AG04449 (cell line): ENCODE data around the gene CCDC152.

ENCODE experiments used
- CTCF ChIA-PET: fragments of 350-600 bp; formaldehyde crosslinking; extraction: SDS; loops from one replicate; lab custom pipeline; 2021; ENCODE audit warnings: antibody characterized with exemption; lab: Yijun Ruan, JAX
- POLR2A ChIA-PET: fragments of 400-600, 350-600 bp; formaldehyde crosslinking; extraction: SDS; loops from one replicate; lab custom pipeline; 2020; ENCODE audit warnings: antibody characterized with exemption, inconsistent platforms; lab: Yijun Ruan, JAX
- DNase-seq: peaks from one replicate; pipeline ENCODE4 v3.0.0-alpha.2; 2010; ENCODE audit warnings: low read depth, low spot score
- H3K4me3 ChIP-seq: 2 replicates; pipeline ENCODE4 v1.5.1; 2011; ENCODE audit warnings: low read depth, mild to moderate bottlenecking, control low read depth, low read length
- TF ChIP-seq, protein P1 (sequence below): IDR thresholded peaks from one replicate; pipeline ENCODE4 v1.5.1; 2011; ENCODE audit warnings: mild to moderate bottlenecking, moderate library complexity, low read length, control low read depth, inconsistent platforms; ENCODE audit not compliant: insufficient read depth; ENCODE audit errors: missing control alignments

CCDC152 gene

GRCh38 chr5:42848545-42848944 is 91.9 kb downstream of the CCDC152 start:
- H3K4me3 ChIP-seq: no peak overlapping the region
- no peak for DNase-seq
- ChIA-PET CTCF (no interaction called here), POLR2A (no interaction called here)
- TF ChIP-seq, protein P1, sequence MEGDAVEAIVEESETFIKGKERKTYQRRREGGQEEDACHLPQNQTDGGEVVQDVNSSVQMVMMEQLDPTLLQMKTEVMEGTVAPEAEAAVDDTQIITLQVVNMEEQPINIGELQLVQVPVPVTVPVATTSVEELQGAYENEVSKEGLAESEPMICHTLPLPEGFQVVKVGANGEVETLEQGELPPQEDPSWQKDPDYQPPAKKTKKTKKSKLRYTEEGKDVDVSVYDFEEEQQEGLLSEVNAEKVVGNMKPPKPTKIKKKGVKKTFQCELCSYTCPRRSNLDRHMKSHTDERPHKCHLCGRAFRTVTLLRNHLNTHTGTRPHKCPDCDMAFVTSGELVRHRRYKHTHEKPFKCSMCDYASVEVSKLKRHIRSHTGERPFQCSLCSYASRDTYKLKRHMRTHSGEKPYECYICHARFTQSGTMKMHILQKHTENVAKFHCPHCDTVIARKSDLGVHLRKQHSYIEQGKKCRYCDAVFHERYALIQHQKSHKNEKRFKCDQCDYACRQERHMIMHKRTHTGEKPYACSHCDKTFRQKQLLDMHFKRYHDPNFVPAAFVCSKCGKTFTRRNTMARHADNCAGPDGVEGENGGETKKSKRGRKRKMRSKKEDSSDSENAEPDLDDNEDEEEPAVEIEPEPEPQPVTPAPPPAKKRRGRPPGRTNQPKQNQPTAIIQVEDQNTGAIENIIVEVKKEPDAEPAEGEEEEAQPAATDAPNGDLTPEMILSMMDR: no peak

- CTCF ChIA-PET: no interaction called here
- TF ChIP-seq, protein P1: no peak
- DNase-seq: no peak
- H3K4me3 ChIP-seq: no peak overlapping the region
- POLR2A ChIA-PET: no interaction called here
Observed at GRCh38 chr5:42851481-42851880, 94.9 kb downstream of the CCDC152 start.
